Measurements from ENCODE around the gene RNASEH2C.

DNA sequence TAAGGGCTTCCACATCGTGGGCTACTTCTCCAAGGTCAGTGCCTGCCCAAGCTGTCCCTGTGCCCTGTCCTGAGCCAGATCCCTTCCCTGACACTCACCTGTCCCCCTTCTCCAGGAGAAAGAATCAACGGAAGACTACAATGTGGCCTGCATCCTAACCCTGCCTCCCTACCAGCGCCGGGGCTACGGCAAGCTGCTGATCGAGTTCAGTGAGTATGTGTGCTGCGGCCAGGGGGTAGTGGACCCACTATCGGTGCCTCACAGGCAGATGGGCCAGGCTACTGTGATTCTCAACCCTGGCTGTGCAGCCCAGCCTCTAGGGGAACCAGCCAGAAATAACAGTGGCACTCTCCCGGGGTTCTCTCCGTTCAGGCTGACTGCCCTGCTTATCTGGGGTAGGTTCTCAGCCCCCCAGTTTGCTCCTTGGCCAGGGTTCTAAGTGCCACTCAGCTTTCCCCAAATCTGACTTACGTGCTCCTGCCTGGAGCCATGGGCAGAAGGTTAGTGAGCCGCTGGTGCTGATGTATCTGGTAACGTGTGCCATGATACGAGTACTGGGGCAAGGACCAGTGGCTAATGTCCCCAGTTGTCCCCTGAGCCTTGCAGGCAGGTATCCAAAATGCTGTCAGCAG is 3.7 kb downstream of the RNASEH2C start:
- TF ChIP-seq CTCF (IDR thresholded peaks at IDR 0.05) (no peak), POLR2AphosphoS5 (IDR thresholded peaks at IDR 0.05; ENCODE audit: low read depth, low read length) (no peak), SIN3A (IDR thresholded peaks at IDR 0.05; ENCODE audit: borderline replicate concordance, insufficient read depth, low read depth, low read length) (no peak)
- TF ChIP-seq, protein P1, sequence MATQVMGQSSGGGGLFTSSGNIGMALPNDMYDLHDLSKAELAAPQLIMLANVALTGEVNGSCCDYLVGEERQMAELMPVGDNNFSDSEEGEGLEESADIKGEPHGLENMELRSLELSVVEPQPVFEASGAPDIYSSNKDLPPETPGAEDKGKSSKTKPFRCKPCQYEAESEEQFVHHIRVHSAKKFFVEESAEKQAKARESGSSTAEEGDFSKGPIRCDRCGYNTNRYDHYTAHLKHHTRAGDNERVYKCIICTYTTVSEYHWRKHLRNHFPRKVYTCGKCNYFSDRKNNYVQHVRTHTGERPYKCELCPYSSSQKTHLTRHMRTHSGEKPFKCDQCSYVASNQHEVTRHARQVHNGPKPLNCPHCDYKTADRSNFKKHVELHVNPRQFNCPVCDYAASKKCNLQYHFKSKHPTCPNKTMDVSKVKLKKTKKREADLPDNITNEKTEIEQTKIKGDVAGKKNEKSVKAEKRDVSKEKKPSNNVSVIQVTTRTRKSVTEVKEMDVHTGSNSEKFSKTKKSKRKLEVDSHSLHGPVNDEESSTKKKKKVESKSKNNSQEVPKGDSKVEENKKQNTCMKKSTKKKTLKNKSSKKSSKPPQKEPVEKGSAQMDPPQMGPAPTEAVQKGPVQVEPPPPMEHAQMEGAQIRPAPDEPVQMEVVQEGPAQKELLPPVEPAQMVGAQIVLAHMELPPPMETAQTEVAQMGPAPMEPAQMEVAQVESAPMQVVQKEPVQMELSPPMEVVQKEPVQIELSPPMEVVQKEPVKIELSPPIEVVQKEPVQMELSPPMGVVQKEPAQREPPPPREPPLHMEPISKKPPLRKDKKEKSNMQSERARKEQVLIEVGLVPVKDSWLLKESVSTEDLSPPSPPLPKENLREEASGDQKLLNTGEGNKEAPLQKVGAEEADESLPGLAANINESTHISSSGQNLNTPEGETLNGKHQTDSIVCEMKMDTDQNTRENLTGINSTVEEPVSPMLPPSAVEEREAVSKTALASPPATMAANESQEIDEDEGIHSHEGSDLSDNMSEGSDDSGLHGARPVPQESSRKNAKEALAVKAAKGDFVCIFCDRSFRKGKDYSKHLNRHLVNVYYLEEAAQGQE (IDR thresholded peaks at IDR 0.05; ENCODE audit: insufficient read depth in 1 of 2, low read depth in 2 of 2, low read length in 1 of 2) = no peak

Data from Panc1 (cell line).